CD4-positive, CD25-positive, alpha-beta regulatory T cell (primary cell): ENCODE measurements around the gene MAML2. TPM values are rescaled to one million over a fixed set of nuclear protein-coding genes. Genes with fewer than 3 reads are reported as not detected.

Experiments
- ATAC-seq, 2 donors: fragments of 150-1000 bp; cut with Tn5 transposase; one replicate each; pipeline ENCODE4 v1.10.0; 2021; ENCODE audit warnings: low read depth in 2 of 2, moderate number of reproducible peaks in 2 of 2, moderate library complexity in 1 of 2
- DNase-seq, 3 donors: peaks; one replicate each; pipeline versions ENCODE4 v3.0.0 to v3.0.0-alpha.2; 2012 to 2022; ENCODE audit warnings: mixed read lengths in 1 of 3
- H3K27ac ChIP-seq: one replicate; pipeline ENCODE4 v1.7.0; 2013; ENCODE audit warnings: mild to moderate bottlenecking, low read length; ENCODE audit not compliant: insufficient read depth, poor library complexity, severe bottlenecking
- H3K27me3 ChIP-seq: one replicate; pipeline ENCODE4 v1.7.0; 2013; ENCODE audit warnings: low read length; ENCODE audit not compliant: control insufficient read depth, insufficient read depth
- H3K36me3 ChIP-seq: one replicate; pipeline ENCODE4 v1.7.0; 2013; ENCODE audit warnings: mild to moderate bottlenecking, low read length, moderate library complexity; ENCODE audit not compliant: control insufficient read depth, insufficient read depth
- H3K4me1 ChIP-seq: 2 replicates; pipeline ENCODE4 v1.7.0; 2013; ENCODE audit warnings: mild to moderate bottlenecking, low read length; ENCODE audit not compliant: insufficient read depth, control insufficient read depth, poor library complexity, severe bottlenecking
- H3K4me3 ChIP-seq: one replicate; pipeline ENCODE4 v1.7.0; 2013; ENCODE audit warnings: low read depth, mild to moderate bottlenecking, low read length, moderate library complexity
- H3K9me3 ChIP-seq, 2 experiments: 1 replicate in 1 of 2; 2 replicates in 1 of 2; pipeline ENCODE4 v1.7.0; 2013; ENCODE audit warnings: low read length in 2 of 2, mild to moderate bottlenecking in 1 of 2, moderate library complexity in 1 of 2; ENCODE audit not compliant: control insufficient read depth in 2 of 2
- H3K27ac Mint-ChIP-seq, 3 donors: one replicate each; pipeline ENCODE4 v1.8.0; 2020 to 2022; ENCODE audit warnings: mild to moderate bottlenecking in 3 of 3, mixed read lengths in 3 of 3, moderate library complexity in 2 of 3
- H3K27me3 Mint-ChIP-seq: one replicate; pipeline ENCODE4 v1.8.0; 2022; ENCODE audit warnings: mild to moderate bottlenecking, mixed read lengths
- H3K36me3 Mint-ChIP-seq: one replicate; pipeline ENCODE4 v1.8.0; 2020; ENCODE audit warnings: mixed read lengths
- H3K4me1 Mint-ChIP-seq, 4 donors: one replicate each; pipeline ENCODE4 v1.8.0; 2020 to 2022; ENCODE audit warnings: mixed read lengths in 4 of 4, mild to moderate bottlenecking in 1 of 4
- H3K4me3 Mint-ChIP-seq, 4 donors: one replicate each; pipeline ENCODE4 v1.8.0; 2020 to 2022; ENCODE audit warnings: mild to moderate bottlenecking in 4 of 4, mixed read lengths in 4 of 4, moderate library complexity in 3 of 4
- H3K9me3 Mint-ChIP-seq, 7 donors: one replicate each; pipeline ENCODE4 v1.8.0; 2020 to 2022; ENCODE audit warnings: mixed read lengths in 7 of 7, mild to moderate bottlenecking in 3 of 7, moderate library complexity in 2 of 7
- polyA plus RNA-seq, 4 donors: library from polyadenylated mRNA; unstranded; fragments of 300-500 nt; fragmentation: Illumina TruSeq; gene quantifications; one replicate each; pipeline ENCODE4 v1.2.3, GENCODE V29; 2021
- total RNA-seq: library from RNA; stranded (reverse); gene quantifications from one replicate; pipeline ENCODE4 v1.2.3, GENCODE V29; 2022

The MAML2 gene
- total and polyA plus RNA-seq, 5 donors from 2014 or later = 4.1 to 35.6 (median 9.3) TPM

DNA sequence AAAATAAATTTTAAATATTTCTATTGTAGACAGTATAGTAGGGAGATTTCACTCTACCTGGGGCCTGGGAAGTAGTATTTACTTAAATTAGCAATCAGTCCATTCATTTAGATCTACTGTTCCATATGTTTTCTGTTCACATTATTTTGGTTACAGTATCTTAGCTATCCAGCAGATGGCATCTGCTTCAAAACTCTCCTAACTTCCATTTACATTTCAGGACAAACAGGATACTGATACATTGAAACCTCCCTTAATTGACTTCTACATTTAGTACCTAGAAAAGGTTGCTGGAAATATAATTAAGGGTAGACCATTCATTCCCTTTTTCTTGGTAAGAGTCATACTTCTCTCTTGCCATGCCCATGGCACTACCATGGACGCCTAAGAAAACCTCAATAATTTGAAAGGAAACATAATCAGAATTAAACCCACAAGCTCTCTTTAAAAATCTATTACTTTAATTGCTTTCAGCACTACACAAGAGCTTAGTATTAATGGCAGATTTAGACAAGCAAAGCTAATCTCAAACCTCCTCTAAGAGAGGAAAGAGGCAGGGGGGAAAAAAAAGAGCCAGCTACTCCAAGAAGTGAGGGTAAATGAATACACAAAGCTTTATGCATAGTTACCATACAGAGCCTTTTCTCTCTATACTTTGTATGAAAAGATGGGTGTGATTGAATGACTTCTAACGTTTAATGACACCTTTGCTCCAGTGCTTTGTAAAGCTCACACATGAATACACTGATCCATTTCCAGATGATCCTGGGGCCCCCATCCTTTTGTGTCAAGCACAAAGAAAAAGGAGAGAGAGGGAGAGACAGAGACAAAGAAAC lies 287.9 kb downstream of the MAML2 start:
- Histone ChIP-seq H3K4me3 (no peak overlapping the region), H3K4me1 (no peaks in the 10 kb centered on the region), H3K27me3 (no peaks in the 10 kb centered on the region), H3K9me3 (no peaks in the 10 kb centered on the region), H3K27ac (no peak overlapping the region), H3K36me3 (no peaks in the 10 kb centered on the region)
- Mint-ChIP-seq H3K9me3 (no peaks in the 10 kb centered on the region), H3K4me3 (no peak overlapping the region), H3K36me3 (peaks cover 22% of the 10 kb centered on the region), H3K4me1 (peaks cover 18 to 45% (median 32%) of the 10 kb centered on the region in 4 donors), H3K27ac (peak overlapping the region in 2 of 3 donors; percentile 29 to 74), H3K27me3 (no peaks in the 10 kb centered on the region)
- ATAC-seq (peak in 1 of 2 donors; percentile 43), DNase-seq (peak in 2 of 3 donors; percentile 26 to 53)

DNA sequence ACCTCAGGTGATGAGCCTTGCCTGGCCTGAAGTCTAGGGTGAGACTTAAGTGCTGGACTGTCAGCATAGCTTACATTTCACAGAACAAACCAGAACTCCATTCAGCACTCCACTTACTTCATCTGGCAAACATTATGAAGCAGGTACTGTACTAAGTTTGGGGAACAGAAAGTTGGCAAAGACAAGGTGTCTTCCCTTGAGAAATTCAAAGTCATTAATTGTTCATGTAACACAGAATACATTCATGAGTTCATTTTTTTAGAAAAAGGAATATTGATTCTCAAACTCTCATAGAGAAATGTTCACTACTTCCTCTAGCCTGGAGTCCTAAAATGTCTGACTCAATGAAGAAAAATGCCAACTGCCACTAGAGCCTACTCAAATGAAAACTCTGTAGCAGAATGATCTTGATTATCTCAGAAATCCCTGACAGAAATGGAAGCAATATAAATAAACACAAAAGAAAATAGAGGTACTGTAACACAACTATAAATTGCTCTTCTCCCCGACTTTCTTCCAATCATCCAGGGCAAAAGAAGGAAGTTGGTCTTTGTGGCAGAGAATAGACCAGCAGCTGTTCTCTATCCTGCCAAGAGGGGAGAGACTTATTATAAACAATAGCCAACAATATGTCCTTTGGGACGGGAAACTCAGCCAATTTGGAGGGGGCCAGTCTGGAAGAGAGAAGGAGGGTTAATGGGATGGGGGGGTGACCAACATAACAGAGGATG lies 289.9 kb downstream of the MAML2 start:
- Histone ChIP-seq H3K4me1 (no peaks in the 10 kb centered on the region), H3K36me3 (no peaks in the 10 kb centered on the region), H3K27ac (no peak overlapping the region), H3K27me3 (no peaks in the 10 kb centered on the region), H3K4me3 (no peak overlapping the region), H3K9me3 (no peaks in the 10 kb centered on the region)
- peaks cover 16% of the 10 kb centered on the region for H3K36me3 Mint-ChIP-seq
- no peaks in the 10 kb centered on the region for H3K27me3 Mint-ChIP-seq
- DNase-seq = no peak
- peaks cover 18 to 43% (median 33%) of the 10 kb centered on the region in 4 donors for H3K4me1 Mint-ChIP-seq
- H3K9me3 Mint-ChIP-seq = no peaks in the 10 kb centered on the region
- ATAC-seq = no peak
- no peak overlapping the region for H3K4me3 Mint-ChIP-seq
- H3K27ac Mint-ChIP-seq = peak overlapping the region in 1 of 3 donors; percentile 5

DNA sequence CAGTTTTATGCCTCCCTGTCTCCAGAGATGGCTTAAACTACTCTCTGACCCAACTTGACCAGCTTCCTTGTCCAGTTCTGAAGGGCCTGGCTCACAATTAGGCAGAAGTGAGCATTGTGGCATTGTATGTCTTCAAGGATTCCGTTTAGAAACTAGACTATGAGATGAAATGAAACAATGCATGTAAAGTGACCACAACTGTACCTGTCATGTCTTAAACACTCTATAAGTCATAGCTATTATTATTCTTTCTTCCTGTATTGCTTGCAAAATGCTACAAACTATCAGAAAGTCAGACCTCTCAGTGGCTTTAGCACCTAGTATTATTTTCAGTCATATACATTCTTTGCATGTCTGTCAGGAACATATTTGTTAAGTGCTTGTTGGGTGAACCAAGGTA lies 291.2 kb downstream of the MAML2 start:
- peaks cover 13% of the 10 kb centered on the region for H3K36me3 Mint-ChIP-seq
- Histone ChIP-seq H3K27ac (no peak overlapping the region), H3K4me3 (no peak overlapping the region), H3K4me1 (no peaks in the 10 kb centered on the region), H3K27me3 (no peaks in the 10 kb centered on the region), H3K36me3 (no peaks in the 10 kb centered on the region), H3K9me3 (no peaks in the 10 kb centered on the region)
- no peak overlapping the region for H3K4me3 Mint-ChIP-seq
- ATAC-seq = no peak
- peaks cover 13 to 39% (median 32%) of the 10 kb centered on the region in 4 donors for H3K4me1 Mint-ChIP-seq
- no peaks in the 10 kb centered on the region for H3K27me3 Mint-ChIP-seq
- peak overlapping the region in 1 of 3 donors; percentile 69 for H3K27ac Mint-ChIP-seq
- no peaks in the 10 kb centered on the region for H3K9me3 Mint-ChIP-seq
- DNase-seq = no peak

DNA sequence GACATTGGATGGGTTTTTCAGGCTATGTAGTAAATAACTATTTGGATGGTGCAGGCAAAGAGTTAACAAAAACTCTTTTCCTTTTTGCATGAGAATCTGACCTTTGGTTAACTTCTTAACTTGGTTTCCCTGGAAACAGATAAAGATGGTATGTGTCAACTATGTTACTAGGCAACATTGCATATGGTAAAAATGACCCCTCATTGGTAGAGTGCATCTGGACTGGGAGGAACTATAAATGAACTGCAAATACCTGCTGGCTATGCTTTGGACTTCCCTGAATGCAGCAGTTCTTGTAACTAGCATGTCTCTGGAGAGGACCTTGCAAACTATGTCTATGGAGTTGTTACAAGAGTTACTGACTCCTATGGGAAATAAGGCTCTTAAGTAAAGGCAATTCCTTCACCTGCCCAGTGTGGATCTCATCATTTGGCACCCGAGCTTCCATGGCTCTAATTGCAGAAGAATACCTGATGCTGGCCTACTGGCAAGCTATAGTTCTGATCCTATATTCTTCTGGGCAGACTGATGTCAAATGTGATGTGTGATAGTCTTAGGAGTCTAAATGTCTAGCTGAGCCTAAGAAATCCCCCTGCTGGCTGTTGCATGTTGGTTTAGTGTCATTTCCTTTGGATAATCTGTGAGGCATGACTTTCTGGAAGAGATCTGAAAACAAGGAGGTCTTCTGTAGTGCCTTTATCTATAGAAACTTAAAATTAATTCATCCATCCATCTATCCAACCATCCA lies 292.4 kb downstream of the MAML2 start:
- H3K4me3 Mint-ChIP-seq = no peak overlapping the region
- DNase-seq = no peak
- no peaks in the 10 kb centered on the region for H3K27me3 Mint-ChIP-seq
- ATAC-seq = no peak
- H3K4me3 ChIP-seq = no peak overlapping the region
- H3K36me3 ChIP-seq = no peaks in the 10 kb centered on the region
- peaks cover 16% of the 10 kb centered on the region for H3K36me3 Mint-ChIP-seq
- no peak overlapping the region for H3K27ac ChIP-seq
- no peaks in the 10 kb centered on the region for H3K4me1 ChIP-seq
- no peaks in the 10 kb centered on the region for H3K9me3 ChIP-seq
- H3K27me3 ChIP-seq = no peaks in the 10 kb centered on the region
- no peaks in the 10 kb centered on the region for H3K9me3 Mint-ChIP-seq
- H3K27ac Mint-ChIP-seq = peak overlapping the region in 1 of 3 donors; percentile 15
- peaks cover 16 to 38% (median 27%) of the 10 kb centered on the region in 4 donors for H3K4me1 Mint-ChIP-seq

GRCh38 chr11:96049426-96049825 lies 293.6 kb downstream of the MAML2 start:
- Histone ChIP-seq H3K4me1 (no peaks in the 10 kb centered on the region), H3K9me3 (no peaks in the 10 kb centered on the region), H3K27me3 (no peaks in the 10 kb centered on the region), H3K27ac (no peak overlapping the region), H3K36me3 (no peaks in the 10 kb centered on the region), H3K4me3 (no peak overlapping the region)
- no peak overlapping the region for H3K4me3 Mint-ChIP-seq
- no peak for ATAC-seq
- no peaks in the 10 kb centered on the region for H3K27me3 Mint-ChIP-seq
- H3K4me1 Mint-ChIP-seq = peaks cover 11 to 33% (median 20%) of the 10 kb centered on the region in 4 donors
- H3K36me3 Mint-ChIP-seq = peaks cover 22% of the 10 kb centered on the region
- no peaks in the 10 kb centered on the region for H3K9me3 Mint-ChIP-seq
- no peak overlapping the region for H3K27ac Mint-ChIP-seq
- DNase-seq = no peak

DNA sequence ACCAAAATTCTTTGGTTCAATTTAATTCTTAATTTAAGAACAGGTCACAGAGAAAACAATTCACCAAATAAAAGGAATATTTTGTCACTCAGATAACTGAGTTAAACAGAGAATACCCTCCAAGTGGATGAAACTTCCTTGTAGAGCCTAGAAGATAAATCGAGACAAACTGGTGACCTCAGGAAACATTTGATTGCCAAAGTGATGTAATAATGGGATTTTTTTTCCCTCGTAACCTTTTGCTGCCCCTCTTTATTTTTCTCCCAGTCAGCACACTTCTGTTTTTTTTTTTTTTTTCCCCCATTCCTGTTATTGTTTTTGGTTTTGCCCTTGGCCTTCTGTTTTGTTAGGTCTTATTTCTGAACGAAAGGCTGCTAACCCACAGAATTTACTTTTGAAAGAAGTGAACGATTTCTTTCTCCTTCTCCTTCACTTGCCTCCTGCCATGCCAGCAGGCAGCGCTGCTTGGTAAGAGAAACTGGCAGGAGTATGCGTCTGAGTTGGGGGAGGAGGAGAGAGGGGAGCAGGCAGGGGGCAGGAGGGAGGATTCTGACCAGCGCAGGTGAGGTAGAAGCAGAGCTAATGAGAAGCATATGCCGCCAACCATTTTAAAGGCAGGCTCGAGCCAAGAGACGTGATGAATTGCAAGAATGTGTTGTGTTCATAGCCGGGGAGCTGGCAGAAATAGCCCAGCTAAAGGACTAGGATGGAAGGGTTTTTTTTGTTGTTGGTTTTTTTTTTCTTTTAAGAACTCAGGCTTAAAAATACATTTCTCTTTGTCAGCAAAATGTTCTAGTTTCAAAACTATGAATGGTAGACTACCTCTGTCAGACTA lies 297.2 kb downstream of the MAML2 start:
- DNase-seq (no peak), ATAC-seq (no peak)
- Histone ChIP-seq H3K4me1 (no peaks in the 10 kb centered on the region), H3K4me3 (no peak overlapping the region), H3K27me3 (no peaks in the 10 kb centered on the region), H3K9me3 (no peaks in the 10 kb centered on the region), H3K27ac (no peak overlapping the region), H3K36me3 (no peaks in the 10 kb centered on the region)
- Mint-ChIP-seq H3K4me1 (peaks cover 0 to 53% (median 13%) of the 10 kb centered on the region in 4 donors), H3K27me3 (no peaks in the 10 kb centered on the region), H3K4me3 (peak overlapping the region in 1 of 4 donors; percentile 22), H3K9me3 (no peaks in the 10 kb centered on the region), H3K36me3 (peaks cover 30% of the 10 kb centered on the region), H3K27ac (peak overlapping the region in 1 of 3 donors; percentile 50)

DNA sequence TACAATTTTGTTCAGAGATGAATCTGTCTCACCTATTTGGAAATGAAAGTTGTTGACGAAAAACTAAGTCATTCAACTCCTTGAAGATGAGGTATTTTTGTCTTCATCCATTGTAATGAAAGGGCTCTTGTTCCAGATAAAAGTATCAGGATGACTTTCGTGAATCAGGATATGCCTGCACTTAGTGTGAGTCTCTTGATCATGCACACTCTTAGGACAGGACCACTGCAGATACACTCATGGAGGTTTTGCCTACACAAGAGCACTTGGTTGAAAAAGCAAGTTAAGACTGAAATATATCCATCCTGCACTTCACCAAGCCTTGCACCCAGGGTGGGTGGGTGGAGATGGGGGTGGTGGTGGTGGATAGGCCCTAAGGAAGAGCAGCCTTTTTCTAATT lies 298.2 kb downstream of the MAML2 start:
- Mint-ChIP-seq H3K36me3 (peaks cover 25% of the 10 kb centered on the region), H3K4me3 (no peak overlapping the region), H3K4me1 (peaks cover 0 to 45% (median 11%) of the 10 kb centered on the region in 4 donors), H3K9me3 (no peaks in the 10 kb centered on the region), H3K27ac (peak overlapping the region in 2 of 3 donors; percentile 35 to 77), H3K27me3 (no peaks in the 10 kb centered on the region)
- H3K27me3 ChIP-seq = no peaks in the 10 kb centered on the region
- no peak for DNase-seq
- no peaks in the 10 kb centered on the region for H3K9me3 ChIP-seq
- no peak for ATAC-seq
- no peak overlapping the region for H3K27ac ChIP-seq
- H3K4me1 ChIP-seq = no peaks in the 10 kb centered on the region
- no peaks in the 10 kb centered on the region for H3K36me3 ChIP-seq
- H3K4me3 ChIP-seq = no peak overlapping the region
